Fibroblast of pulmonary artery (primary cell): ENCODE data around the gene STK24.

Experiments used
- DNase-seq: peaks from one replicate; pipeline ENCODE4 v3.0.0-alpha.2; 2010; ENCODE audit warnings: low read depth
- H3K4me3 ChIP-seq: replicated peaks from 2 replicates; pipeline ENCODE4 v1.5.1; 2011; ENCODE audit warnings: low read depth, mild to moderate bottlenecking, control low read depth, low read length, moderate library complexity
- TF ChIP-seq, protein P1 (sequence below): IDR thresholded peaks from 2 replicates; pipeline ENCODE4 v1.5.1; 2011; ENCODE audit warnings: mild to moderate bottlenecking, control low read depth, low read length, inconsistent platforms; ENCODE audit errors: missing control alignments

The STK24 gene

DNA sequence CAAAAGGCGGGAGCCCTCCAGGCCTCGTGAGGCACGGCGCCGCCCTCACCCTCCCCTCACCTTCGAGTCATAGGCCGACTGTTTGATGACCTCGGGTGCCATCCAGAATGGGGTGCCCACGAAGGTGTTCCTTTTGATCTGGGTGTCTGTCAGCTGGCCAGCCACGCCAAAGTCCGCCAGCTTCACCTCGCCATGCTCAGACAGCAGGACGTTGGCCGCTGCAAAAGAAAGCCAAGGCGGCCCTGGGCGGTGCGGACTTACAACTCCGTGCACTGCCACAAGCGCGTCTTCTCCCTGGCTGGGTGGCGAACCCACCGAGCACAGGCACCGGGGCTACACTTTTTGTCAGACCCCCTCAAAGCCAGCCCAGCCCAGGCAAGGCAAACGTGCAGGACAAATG, 102.1 kb downstream of the STK24 start:
- TF ChIP-seq, protein P1, sequence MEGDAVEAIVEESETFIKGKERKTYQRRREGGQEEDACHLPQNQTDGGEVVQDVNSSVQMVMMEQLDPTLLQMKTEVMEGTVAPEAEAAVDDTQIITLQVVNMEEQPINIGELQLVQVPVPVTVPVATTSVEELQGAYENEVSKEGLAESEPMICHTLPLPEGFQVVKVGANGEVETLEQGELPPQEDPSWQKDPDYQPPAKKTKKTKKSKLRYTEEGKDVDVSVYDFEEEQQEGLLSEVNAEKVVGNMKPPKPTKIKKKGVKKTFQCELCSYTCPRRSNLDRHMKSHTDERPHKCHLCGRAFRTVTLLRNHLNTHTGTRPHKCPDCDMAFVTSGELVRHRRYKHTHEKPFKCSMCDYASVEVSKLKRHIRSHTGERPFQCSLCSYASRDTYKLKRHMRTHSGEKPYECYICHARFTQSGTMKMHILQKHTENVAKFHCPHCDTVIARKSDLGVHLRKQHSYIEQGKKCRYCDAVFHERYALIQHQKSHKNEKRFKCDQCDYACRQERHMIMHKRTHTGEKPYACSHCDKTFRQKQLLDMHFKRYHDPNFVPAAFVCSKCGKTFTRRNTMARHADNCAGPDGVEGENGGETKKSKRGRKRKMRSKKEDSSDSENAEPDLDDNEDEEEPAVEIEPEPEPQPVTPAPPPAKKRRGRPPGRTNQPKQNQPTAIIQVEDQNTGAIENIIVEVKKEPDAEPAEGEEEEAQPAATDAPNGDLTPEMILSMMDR, result no peak
- H3K4me3 ChIP-seq, result no peak overlapping the region
- DNase-seq, result no peak

DNA sequence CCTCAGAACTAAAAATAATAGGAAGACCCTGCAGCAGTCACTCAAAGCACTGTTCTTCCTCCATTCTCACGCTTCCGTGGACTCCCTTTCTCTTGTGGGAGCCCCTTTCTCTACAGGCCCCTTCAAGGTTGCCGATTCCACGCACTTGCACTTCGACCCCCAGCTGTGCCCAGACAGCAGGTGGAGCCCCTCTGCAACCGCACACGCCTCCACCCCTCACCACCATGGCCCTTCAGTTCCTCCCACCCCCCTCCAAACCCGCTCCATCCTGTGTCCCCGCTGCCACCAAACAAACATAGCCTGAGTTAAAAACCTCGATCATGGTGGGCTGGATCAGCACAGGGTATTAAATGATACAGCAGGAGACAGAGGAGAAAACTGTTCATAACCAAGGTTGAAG, 102.6 kb downstream of the STK24 start:
- DNase-seq, result no peak
- TF ChIP-seq, protein P1, result no peak
- H3K4me3 ChIP-seq, result no peak overlapping the region

DNA sequence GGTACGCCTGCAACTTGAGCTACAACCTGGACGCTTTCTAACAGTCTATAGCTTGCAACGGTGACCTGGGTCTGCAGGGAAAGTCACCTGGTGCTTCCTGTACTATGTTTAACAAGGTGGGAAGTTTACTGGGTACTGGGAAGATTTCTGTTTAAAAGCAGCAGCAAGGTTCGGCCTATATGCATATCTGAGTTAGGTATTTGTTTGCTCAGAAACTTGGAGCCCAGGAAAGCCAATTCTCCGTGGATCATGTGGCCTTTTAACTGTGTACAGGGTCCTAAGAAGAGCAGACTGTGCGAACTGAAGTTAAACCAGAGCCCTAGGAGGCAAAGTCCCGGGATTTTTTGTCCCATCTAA, 103.1 kb downstream of the STK24 start:
- no peak for DNase-seq
- TF ChIP-seq, protein P1, result no peak
- H3K4me3 ChIP-seq, result no peak overlapping the region

DNA sequence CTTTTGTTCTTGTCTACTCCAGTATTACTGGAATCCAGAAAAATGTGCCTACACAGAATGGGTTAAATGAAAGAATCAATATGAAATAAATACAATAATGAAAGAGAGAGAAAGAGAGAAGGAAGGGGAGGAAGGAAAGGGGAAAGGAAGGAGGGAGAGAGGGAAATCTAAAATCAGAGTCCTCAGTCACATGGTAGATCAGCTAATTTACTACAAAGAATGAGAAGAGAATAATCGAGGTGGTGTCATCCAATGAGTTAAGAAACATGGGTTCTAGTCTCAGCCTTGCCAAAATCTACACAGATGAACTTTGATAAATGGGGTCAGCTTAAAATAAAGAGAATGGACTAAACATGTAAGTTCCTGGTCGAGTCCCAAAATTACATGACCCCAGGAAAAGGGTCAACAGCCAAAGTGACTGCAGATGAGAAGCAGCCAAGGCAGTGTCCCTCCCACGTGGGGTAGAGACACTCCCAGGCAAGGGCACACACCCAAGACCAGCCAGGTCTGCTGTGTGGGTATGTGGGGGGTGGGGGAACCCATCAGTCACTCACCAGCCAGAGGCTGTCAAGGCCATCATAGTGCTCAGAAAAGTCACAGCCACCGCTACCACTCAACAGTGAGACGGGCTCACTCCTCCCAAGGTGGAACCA, 103.6 kb downstream of the STK24 start:
- no peak overlapping the region for H3K4me3 ChIP-seq
- DNase-seq, result no peak
- TF ChIP-seq, protein P1, result no peak

DNA sequence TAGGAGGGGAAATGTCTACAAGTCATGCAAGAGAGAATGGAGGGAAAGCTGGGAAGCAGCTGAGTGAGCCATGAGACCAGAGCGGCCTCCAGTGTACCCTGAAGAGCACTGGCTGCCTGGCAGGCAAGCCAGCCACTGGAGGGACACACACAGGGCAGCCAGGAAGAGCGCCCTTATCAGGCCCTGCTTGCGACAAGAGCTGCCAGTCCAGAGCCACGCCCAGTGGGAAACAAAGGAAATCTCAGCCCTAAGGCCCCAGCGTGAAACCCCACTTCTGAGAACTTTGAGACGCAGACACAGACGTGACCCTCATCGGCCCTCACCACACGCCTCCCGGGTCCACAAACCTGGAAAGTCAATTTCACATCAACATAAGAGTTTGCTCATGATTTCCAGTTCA, 105.0 kb downstream of the STK24 start:
- TF ChIP-seq, protein P1, result no peak
- DNase-seq, result no peak
- no peak overlapping the region for H3K4me3 ChIP-seq

DNA sequence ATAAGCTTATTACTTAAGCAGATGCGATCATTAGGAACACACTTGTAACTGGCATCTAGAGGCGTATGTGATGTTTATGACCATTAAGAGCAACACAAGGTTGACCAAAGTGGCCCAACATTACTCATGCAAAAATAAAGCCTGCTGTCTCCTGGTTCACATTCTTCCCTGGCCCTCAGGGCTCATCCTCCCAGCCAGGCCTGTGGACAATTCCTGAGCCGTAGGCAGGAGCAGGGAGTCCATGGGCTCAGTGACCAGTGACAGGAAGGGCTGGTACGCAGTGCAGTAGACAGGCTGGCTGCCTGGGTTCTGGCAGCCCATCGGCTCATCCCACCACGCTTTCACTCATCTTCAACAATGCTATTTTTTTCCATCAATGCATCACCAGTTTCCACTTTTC, 106.0 kb downstream of the STK24 start:
- H3K4me3 ChIP-seq, result no peak overlapping the region
- TF ChIP-seq, protein P1, result no peak
- no peak for DNase-seq

DNA sequence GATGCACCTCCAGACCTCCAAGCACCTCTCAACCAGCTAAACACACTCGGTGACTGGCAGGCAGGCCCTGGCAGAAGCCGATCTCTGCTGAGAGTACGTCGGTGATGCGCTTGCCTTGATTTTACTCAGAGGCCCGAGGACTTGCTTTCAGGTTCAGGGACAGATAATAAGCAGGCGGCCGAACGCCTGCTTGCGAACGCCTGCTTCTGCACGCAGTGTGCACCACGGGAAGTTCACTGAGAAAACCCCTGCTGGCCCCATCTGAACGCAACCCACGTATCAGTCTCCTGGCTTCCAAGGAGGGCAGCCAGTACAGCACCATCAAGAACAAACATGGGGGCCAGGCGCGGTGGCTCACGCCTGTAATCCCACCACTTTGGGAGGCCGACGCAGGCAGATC, 108.0 kb downstream of the STK24 start:
- TF ChIP-seq, protein P1, result no peak
- no peak for DNase-seq
- no peak overlapping the region for H3K4me3 ChIP-seq
